T1000 (cell line): Measurements from ENCODE around the gene RIMOC1.

Experiments used
- DNase-seq: peaks from one replicate; lab custom pipeline; 2025; ENCODE audit warnings: mixed read lengths; lab: John Stamatoyannopoulos, UW

Gene RIMOC1

GRCh38 chr5:41903892-41904799 is at the start of gene RIMOC1:
Gene RIMOC1 (plus strand): TSS chr5:41904344. CDS start chr5:41904368, 24 bp downstream.
- DNase-seq: peak; percentile 99

GRCh38 chr5:41856644-41857491 is 47.3 kb upstream of the RIMOC1 start:
- peak; percentile 38 for DNase-seq

- no peak for DNase-seq
Measured at GRCh38 chr5:41857989-41858388, 46.2 kb upstream of the RIMOC1 start.

- DNase-seq: no peak
Measured at GRCh38 chr5:41858890-41859289, 45.3 kb upstream of the RIMOC1 start.

GRCh38 chr5:41863871-41864486 is 40.2 kb upstream of the RIMOC1 start:
- DNase-seq: no peak

- DNase-seq: no peak
Measured at GRCh38 chr5:41869151-41869723, 34.9 kb upstream of the RIMOC1 start.

GRCh38 chr5:41869724-41870626 is 34.2 kb upstream of the RIMOC1 start, which contains the start of gene OXCT1:
Gene OXCT1 (minus strand): TSS chr5:41870425. CDS start chr5:41870358, 67 bp downstream.
- DNase-seq: peak; percentile 64

- no peak for DNase-seq
Measured at GRCh38 chr5:41870627-41871048, 33.5 kb upstream of the RIMOC1 start.

- DNase-seq: peak; percentile 35
Measured at GRCh38 chr5:41871852-41872251, 32.3 kb upstream of the RIMOC1 start.

GRCh38 chr5:41874512-41875060 is 29.6 kb upstream of the RIMOC1 start:
- no peak for DNase-seq

- DNase-seq: no peak
Measured at GRCh38 chr5:41875121-41875520, 29.0 kb upstream of the RIMOC1 start.

- no peak for DNase-seq
Measured at GRCh38 chr5:41876678-41877077, 27.5 kb upstream of the RIMOC1 start.

GRCh38 chr5:41877408-41877807 is 26.7 kb upstream of the RIMOC1 start:
- no peak for DNase-seq

GRCh38 chr5:41878173-41878572 is 26.0 kb upstream of the RIMOC1 start:
- DNase-seq: no peak

- DNase-seq: no peak
Measured at GRCh38 chr5:41878643-41879478, 25.3 kb upstream of the RIMOC1 start.

- no peak for DNase-seq
Measured at GRCh38 chr5:41882765-41883164, 21.4 kb upstream of the RIMOC1 start.

- DNase-seq: no peak
Measured at GRCh38 chr5:41883243-41883642, 20.9 kb upstream of the RIMOC1 start.

GRCh38 chr5:41883936-41884335 is 20.2 kb upstream of the RIMOC1 start:
- no peak for DNase-seq

- no peak for DNase-seq
Measured at GRCh38 chr5:41885286-41885685, 18.9 kb upstream of the RIMOC1 start.
